Stimulated activated CD8-positive, alpha-beta memory T cell treated with anti-CD3 and anti-CD28 coated beads, Interleukin-2, amount 100 ng/mL, for 48 hours (primary cell): Measurements from ENCODE around the gene ADCY6.

ENCODE experiments used
- DNase-seq, 2 donors: peaks; one replicate each; pipeline ENCODE4 v3.0.0-alpha.2; 2020; ENCODE audit warnings: low read depth in 2 of 2

The ADCY6 gene

DNA sequence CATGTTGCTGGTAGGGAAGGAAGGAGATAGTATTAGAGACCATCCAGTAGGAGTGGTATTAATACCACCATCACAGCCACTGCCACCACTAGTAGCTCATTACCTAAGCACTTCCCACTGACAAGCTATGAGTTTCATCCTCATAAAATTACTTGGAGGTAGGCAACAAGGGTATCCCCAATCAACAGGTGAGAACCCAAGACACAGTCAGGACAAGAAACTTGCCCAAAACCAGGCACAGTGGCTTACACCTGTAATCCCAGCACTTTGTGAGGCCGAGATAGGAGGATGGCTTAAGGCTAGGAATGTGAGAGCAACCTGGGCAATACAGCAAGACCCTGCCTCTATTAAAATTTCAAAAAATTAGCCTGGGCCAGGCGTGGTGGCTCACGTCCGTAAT lies 5.5 kb downstream of the ADCY6 start:
- no peak for DNase-seq

DNA sequence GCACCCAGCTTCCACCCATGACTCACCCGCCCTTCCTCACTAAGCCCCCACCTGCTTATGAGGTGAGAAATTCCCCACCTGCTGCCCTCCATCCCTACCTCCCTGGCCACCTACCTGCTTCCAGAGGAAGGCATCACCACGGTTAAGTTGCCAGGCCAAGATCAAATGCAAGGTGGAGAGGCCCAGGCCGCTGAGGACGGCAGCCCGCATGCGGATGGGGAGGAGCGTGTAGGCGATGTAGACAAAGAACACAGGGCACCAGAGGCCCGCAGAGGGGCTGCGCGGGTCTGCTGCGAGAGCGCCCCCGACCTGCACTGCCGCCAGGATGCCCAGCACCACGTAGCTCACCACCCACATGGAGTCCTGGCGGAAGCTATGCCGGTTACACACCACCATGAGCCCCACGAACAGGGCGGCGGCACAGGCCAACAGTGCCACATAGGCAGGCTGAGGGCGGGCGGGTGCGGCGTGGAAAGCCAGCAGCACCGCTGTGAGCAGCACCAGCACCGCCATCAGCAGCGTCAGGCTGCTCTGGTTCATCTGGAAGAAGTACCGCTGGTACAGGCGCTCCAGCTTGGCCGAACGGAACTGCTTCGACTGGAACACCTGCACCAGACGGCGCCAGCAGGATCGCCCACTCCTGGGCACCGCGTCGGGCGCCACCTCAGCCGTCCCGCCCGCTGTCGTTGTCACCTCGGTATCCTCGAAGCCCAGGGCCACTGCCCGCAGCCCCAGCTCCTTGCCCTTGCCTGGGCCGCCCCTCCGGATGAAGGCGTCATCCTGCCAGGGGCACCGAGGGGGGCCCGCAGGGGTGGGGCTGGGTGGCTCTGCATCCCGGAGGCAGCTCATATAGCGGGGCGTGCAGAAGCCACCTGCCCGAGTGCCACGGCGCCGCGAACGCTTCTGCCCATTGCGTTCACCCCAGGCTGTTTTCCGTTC lies 6.2 kb downstream of the ADCY6 start:
- no peak for DNase-seq

DNA sequence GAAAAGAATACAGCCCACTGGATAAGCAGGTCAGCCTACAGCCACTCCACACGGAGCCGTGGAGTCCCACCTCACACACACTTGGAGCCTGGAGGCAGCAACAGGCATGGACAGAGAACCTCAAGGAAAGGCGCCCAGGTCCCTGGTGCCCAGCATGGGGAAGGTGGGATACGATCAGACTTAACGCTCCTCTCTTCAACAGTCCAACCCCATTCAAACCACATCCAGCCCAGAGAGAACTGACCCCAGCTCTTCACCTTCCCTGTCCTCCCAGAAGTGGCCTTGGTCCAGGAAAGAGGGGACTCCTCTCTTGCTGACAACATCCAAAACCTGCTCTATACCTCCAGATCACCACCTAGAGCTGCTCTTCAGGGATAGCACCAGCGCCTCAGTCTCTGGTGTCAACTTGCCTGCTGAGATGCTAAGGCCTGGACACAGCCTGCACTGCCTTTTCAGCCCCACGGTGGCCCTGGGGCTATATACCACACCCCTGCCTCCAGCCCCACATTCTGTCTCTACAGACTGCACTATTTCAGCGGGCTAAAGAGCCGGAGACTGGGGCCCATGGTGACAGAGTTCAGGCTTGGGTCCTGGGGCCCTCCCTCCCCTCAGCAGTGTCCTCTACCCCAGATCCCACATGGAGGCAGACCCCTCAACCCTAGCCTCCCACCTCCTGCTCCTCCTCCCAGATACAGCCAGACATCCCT lies 7.0 kb downstream of the ADCY6 start:
- DNase-seq, result no peak

DNA sequence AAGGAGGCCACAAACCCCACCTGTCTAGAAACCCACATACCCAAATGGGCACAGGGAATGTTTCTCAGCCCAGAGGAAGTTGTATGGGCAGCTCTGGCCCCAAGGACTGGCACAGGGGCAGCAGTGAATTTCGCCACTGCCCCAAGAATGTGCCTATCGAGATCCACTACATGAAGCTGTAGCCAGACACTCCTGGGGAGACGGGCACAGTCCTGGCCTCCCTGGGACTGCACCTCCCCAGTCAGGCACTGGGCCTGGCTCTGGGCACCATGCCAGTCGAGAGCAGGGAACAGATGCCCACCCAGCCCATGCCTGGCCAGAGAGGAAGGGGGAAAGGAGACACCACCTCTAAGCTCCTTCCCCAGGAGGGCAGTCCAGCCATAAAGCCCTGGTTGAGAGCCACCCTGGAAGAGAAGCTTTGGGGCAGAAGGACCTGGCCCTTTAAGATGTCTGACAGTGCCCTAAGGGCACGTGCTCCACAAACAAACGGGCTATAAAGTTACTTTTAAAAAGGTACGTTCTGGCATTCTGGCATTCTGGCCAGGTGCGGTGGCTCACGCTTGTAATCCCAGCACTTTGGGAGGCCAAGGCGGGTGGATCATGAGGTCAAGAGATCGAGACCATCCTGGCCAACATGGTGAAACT lies 8.4 kb downstream of the ADCY6 start:
- no peak for DNase-seq

DNA sequence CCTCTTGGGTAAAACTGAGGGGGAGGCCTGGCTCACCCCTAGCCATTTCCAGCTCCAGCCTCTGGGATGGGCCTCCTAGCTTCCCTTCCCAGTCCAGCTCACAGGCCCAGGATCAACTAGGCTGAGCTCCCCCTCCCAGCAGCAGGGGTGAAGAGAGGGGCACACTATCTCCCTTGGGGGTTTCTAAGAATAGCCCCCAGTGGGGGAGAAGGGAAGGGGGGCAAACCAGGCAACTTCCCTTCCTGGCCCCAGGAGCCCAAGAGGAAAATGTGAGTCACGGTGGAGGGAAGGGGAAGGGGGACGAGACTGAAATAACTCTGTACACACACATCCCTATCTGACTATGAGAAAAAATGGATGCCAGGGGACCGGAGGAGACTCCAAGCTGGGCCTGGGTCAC lies 9.0 kb downstream of the ADCY6 start:
- no peak for DNase-seq

DNA sequence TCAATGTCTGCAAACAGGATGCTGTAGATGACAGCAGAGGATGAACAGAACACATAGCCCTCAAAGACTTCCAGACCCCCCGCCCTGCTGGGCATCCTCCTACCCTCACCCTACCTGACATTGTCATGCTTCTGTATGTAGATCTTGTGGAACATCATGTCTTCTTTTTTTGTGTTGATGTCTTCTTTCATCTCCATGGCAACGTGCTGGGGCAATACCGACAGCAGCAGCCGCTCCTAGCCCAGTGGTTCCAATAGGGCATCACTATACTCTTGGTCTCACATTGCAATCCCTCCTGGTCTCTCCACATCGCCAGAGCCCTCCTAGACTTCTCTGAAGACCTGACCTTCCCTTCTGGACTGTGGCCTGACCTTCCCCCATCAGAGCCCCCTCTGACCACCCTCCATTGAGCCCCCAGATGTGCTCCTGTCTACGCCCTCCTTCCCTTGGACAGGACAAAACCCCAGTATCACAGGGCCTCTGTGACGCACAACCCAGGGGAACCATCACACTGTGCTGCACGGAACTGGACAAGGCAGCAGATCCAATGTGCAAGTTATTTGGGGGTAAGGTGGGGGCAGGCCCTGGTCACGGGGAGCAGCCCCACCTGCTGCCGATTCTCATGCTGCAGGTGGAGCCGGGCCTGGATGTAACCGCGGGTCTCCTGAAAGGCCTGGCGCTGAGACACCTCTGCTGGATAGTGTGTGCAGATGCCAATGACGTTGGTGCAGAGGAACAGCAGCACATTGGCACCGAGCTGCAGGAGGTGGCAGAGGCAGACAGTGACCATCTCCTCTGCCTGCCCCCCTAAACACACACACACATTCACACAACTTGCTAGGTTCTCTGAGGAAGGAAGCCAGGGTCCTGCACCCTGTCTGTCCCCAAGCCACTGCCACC lies 11.1 kb downstream of the ADCY6 start:
- DNase-seq, result no peak

DNA sequence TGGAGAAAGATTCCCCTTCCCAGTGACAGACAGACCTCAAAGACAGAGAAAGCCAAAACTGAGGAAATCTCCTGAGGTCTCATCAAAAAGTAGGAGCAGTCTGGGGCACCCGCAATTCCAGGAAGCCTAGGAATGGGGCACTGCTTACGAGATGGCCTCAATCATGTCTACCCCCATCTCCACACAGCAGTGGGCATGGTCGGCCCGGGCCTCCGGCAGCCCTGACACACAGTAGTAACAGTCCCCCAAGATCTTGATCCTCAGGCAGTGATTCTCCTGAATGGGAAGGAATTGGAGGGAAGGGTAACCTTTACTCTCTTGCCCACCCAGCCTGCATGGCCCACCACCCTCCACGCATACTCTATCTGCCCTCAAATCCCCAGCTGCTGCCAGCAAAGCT lies 11.9 kb downstream of the ADCY6 start:
- no peak for DNase-seq

DNA sequence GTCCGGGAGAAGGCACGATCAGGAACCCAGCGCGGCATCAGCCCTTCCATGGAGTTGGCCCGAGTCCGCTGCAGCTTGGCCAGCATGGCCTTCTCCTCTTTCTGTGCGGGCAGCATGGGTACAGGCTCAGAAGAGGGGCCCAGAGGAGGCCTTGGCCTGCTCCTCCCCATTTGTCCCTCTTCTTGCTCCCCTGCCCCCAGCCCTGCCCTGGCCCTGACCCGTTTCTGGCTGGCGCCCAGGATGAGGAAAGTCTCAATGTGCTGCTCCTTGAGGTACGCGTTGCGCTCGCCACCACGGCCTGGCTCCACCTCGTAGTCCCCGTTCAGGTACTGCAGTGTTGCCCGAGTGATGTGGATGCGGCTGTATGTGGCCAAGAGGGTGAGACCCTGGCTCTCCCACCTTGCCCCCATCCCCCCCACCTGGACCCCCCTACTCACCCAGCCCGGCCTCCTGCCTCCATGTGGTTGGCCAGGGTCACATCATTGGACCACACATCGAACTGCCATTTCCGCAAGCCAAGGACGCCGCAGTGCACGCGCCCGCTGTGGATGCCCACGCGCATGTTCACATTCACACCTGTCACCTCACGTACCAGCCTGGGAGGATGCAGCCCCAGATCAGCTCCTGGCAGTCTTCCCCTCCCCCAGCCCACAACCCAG lies 12.8 kb downstream of the ADCY6 start:
- DNase-seq, result no peak

DNA sequence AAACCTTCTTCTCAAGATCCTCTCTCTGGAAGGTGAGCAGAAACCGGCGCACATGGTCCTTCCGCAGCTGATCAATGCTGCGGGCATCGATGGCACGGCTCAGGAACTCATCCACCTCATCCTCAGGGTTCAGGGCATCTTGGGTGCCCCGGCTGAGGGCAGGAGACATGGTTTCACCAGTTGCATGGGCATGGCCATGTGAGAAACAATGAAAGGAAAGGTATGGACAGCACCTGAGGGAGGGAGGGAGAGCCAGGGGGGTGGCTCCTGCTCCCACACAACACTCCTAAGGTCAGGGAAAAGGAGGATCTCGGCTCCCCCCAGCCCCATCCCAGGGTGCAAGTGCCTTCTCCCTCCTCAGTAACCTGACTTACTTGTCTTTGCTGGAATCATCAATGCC lies 13.6 kb downstream of the ADCY6 start:
- DNase-seq, result no peak

DNA sequence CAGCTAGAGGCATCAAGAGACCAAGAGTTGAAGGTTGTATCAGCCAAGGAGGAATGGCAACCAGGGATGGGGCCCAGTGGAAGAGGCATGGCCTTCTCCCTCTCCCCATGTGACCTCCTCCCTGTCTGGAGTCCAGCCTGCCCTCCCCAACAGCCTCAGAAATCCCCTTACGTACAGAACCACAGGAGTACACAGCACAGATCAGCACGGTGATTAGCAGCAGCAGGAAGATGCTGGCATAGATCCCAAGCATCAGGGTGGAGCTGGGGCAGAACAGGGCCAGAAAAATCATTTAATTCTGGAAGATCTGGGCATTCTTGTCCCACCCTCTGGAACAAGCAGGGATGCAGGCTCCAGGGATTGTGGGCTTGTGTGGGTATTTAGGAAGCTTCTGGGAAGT lies 14.4 kb downstream of the ADCY6 start:
- no peak for DNase-seq

DNA sequence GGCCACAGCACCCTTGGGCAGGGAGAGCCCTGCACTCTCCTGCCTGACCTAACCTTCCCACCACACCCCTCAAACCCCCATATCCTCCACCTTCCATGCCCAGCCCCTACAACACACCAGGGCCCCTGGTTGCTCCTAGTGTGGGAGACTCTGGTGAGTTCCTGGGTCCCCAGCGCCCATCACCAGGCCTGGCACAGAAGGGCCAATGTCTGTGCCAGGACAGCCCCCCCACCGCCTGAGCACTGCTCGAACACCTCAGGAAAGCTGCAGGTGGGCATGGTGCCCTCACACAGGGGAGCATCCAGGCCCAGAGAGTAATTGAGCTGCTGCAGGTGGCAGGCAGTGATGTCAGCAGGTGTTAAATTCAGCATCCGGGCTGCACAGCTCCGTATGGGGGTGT lies 15.2 kb downstream of the ADCY6 start:
- DNase-seq, result no peak

DNA sequence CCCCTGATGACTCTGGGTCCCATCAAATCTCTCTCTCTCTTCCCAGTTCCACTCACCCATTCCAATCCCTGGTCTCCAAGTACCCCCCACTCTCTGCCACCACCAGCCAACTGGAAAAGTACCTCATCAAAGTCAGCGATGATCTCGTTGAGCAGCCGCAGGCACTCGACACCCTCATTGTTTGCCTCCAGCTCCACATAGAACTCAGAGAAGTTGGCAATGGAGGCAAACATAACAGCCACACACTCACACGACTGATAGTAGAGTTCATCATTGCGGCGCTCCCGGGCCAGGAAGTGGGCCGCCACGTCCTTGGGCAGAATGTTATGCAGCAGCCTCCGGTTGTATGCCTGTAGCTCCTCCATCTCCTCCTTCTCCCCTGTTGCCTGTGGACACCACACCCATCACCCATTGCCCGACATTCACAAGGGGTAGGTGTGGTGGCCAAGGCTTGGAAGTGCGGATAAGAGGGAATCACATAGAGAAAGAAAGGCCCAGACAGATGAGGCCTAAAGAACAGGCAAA lies 17.2 kb downstream of the ADCY6 start:
- DNase-seq, result no peak

DNA sequence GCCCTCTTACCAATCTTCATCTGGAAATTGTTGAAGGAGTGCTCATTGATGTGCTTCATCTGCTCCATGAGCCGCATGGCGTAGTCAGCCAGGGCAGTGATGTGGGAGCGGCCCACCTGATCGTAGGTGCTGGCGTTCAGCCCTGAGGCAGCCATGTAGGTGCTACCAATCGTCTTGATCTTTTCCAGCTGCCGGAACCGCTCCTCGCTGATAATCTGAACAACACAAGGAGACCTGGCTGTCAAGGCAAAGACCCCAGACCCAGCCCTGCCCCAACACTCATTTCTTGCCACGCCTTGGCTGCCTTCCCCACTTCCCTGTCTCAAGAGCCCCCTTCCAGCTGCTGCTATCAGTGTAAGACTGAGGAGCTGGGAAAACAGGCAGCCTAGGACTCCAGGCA lies 18.1 kb downstream of the ADCY6 start:
- no peak for DNase-seq

DNA sequence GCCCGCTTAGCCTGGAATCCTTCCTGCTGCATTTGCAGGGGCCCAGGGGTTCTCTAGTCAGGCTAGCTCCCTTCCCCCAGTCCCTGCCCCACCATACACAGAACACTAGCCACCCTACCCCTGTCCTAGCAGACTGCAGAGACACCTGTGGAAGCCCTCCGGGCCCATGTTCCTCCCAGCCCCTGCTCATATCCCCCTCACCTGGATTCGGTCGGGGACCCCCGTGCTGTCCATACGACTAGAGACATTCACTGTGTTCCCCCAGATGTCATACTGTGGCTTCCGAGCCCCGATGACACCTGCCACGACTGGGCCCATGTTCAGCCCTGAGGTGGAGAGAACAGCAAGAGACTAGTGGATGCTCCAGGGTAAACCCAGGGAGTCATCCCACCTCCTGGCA lies 20.2 kb downstream of the ADCY6 start:
- no peak for DNase-seq

DNA sequence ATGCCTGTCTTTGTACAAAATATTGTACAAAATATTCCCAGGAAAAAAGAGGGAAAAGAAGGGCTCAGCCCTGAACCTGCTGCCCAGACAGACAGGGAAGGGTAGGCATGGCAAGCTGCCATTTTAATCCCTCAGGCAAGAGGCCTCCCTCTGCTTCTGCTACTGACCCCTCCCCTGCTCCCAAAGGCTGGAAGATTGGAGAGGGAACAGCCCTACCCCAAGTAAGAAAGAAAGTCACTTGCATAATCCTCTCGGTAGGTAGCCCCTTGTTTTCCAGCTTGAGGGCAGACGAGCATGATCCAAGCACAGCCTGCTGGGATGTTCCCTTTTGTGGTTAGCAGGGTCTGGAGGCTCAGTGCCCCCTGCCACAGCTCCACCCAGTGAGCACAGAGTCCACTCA lies 20.7 kb downstream of the ADCY6 start:
- no peak for DNase-seq

DNA sequence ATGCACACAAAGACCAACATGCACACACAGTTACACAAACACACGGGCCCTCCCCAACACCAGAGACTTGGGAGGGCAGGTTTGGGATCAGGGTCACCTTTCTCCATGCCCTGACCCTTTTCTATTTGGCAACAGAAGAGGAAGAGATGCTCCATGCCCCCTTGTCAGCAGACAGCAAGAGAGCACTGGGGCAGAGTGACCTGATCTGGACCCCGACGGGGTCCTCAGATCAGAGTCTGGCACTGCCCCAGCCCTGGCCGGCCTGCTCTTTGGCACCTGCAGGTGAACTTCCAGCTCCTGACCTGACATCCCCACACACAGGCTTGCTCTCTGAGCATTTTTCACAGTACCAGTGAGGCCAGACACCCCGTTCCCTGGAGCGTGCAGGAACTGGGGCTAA lies 21.4 kb downstream of the ADCY6 start:
- DNase-seq, result no peak

DNA sequence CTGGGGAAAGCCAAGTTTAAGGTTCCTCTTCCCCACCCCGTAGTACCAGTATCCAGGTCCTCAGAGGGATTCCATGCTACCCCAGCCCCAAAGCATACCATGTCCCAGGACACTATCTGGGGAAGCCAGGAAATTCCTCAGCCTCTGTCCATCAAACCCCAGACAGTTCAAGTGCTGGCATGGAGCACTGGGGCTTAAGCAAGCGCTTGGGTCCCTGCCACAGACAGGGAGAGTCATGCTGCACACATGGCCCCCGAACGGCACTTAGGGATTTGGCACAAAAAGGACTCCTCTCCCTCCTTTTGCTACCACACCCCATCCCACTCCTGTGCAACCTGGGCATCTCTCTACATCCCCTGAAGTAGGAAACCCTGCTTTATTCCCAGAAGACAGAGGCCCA lies 21.8 kb downstream of the ADCY6 start:
- no peak for DNase-seq

DNA sequence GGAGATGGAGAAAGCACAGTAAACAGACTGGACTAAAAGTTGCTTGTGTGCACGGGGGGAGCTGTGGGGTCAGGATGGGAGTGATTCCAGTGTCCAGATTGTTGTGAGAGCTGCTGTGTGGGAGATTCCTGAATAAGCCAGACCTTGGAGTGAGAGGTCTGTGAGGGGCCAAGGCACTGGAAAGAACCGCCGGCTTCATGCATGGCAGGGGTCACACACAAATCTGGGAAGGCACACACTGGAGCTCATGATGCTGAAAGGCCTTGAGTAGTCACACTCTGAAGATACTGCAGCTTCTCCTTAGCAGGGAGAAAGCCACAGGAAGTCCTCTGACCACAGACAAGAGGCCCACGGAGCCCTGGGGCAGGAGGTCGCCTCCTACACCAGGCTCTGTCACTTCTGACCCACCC lies 23.1 kb downstream of the ADCY6 start:
- DNase-seq, result peak; percentile 17 to 24

DNA sequence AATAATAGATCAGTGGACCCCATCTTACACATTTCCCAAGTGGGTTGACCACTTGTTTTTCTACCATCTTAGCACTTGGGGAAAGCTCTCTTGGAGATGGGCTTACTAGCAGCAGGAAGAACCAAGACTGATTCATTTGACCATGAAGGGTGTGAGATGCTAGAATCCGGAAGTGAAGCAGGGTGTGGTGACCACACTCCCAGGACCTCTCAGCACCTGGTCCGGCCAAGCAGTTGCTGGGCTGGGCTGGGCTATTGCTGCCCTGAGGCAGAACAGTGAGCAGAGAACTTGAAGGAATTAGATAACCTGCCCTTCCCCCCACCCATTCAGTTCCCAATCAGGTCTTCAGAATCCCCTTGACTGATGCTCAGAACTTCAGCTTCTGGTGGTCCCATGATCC lies 24.4 kb downstream of the ADCY6 start:
- no peak for DNase-seq

DNA sequence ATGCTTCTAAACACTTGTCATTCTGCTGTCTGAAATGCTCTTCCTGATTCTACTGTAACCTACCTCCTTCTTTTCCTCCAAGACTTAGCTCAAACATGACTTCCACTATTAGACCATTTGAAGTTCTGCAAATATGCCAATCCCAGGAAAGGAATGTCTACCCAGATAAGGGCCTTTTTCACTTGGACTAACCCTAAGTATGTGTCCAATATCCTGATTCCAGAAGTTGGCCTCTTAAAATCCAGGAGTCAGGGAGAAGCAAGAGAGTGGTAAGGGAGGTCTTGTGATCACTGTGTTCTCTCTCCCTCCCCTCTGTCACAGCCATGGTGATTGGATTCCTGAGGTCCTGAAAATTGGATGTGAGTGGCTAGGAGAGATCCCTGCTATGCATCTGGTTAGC lies 30.2 kb downstream of the ADCY6 start:
- no peak for DNase-seq

DNA sequence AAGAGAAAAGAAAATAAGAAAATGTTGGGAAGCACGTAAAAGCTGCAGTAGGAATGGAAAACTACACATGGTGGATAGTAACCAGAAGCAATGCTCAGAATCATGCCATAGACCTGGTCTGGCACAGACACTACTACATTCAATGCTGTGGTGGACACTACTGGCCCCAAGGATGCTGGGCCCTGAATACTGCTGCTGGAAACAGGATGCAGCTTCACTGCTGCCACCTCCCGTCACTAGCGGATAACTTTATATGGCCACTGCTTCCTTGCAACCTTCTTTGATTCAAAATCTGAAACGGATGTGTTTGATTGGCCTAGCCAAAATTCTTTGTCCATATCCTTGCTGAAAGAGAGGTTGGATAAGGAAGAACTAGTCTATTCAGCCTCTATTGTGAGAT lies 30.7 kb downstream of the ADCY6 start:
- no peak for DNase-seq
